SIG-M5 (cell line): ENCODE results near the gene SLC16A10.
"Not testable (repeated sequence)": the region's sequence is repeated elsewhere in the genome, so short reads cannot be mapped to it uniquely, and the experiment has no call there.

ENCODE experiments used
- DNase-seq: peaks from one replicate; lab custom pipeline; 2025; lab: John Stamatoyannopoulos, UW

Gene SLC16A10

GRCh38 chr6:111087106-111087835 is at the start of gene SLC16A10:
Gene SLC16A10 (plus strand): TSS chr6:111087503. CDS start chr6:111087753, 250 bp downstream.
- no peak for DNase-seq

- DNase-seq = no peak
Observed at GRCh38 chr6:111038534-111039252, 48.6 kb upstream of the SLC16A10 start.

DNA sequence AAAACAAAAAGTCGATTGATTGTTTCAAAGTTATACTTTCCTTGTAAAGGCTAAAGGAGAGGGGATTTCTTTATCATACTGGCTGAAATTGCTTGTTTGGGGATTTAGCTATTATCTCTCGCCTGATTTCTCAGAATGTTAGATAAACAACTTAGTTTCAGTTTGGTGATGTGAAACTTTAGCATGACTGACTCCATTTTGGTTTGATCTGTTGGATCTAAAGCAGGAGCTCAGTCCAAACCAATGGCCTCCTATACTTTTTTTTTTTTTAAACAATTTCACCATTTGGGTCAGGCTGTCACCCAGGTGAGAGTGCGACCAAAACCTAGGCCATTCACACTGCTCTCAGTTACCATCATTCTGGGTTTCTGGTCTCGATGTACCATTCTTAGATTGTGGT is 45.4 kb upstream of the SLC16A10 start:
- DNase-seq = no peak

DNA sequence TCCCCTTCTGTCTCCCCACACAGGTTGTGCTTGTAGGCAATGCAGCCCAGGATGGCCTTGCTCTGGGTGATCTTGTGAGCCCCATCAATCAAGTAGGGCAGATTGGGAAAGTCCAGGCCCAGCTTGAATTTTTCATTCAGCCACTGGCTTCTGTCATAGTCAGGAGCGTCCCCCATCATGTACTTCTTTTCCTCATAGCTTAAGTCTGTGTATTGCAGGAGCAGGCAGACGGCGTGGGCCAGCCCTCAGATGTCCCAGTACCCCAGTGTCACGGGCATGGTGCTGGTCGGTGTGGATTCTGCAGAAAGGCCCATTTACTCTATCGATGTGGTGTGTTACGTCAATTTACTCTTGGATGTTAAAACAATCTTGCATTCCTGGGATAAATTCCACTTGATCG is 40.1 kb upstream of the SLC16A10 start:
- no peak for DNase-seq

- DNase-seq = no peak
Observed at GRCh38 chr6:111050261-111051023, 36.9 kb upstream of the SLC16A10 start.

DNA sequence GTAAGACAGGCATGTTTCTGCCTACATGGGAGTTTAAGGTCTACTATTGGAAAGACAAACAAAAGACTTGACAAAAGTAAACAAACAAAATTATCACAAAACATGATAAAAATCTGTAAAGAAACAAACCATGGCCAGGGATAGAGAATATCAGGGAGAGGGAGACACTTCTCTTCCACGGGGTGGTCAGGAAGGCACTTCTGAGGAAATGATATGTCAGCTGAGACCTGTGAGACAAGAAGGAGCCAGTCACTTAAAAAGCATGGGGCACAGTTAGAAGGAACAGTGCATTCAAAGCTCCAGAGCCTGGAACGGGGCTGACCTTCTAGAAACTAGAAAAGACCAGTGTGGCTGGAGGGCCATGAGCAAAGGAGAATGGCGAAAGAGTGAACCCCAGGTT is 35.1 kb upstream of the SLC16A10 start:
- DNase-seq = no peak

GRCh38 chr6:111057074-111057752 is 30.1 kb upstream of the SLC16A10 start:
- no peak for DNase-seq

GRCh38 chr6:111061508-111061907 is 25.8 kb upstream of the SLC16A10 start:
- DNase-seq = no peak

GRCh38 chr6:111061985-111062384 is 25.3 kb upstream of the SLC16A10 start:
- DNase-seq = not testable (repeated sequence)

- not testable (repeated sequence) for DNase-seq
Observed at GRCh38 chr6:111062860-111063259, 24.4 kb upstream of the SLC16A10 start.

DNA sequence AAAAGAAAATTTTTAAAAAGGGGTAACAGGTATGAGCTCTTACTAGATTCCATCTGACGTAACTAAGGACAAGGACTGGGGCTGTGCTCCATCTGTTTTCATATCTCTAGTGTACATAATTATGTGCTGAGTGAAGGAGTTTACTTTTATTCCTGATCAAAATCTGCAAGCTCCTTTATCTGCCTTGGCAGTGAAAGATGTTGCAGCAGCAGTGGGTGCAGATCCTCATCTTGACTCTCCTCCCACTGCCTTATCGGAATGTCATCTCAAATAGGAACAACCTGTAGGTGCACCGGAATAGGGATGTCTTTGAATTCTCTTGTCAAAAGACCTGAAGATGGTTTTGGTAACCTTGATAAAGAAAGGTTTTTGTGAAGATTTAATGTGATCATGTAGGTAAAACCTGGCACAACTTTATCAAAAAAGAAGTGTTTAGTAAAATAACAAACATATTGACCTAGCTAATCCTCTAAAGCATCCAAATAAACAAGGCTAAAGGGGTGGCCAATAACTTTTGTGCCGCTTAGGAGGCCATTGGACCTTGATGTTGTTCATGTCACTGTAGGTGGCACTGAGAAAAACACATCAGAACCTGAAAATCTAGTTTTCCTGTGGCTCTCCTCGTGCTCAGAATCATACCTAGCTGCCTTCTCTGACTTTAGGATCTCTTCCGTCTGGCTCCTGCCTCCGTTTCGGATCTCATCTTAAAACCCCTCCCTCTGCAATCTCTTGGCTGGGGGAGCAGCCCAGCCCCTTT is 19.0 kb upstream of the SLC16A10 start:
- no peak for DNase-seq

DNA sequence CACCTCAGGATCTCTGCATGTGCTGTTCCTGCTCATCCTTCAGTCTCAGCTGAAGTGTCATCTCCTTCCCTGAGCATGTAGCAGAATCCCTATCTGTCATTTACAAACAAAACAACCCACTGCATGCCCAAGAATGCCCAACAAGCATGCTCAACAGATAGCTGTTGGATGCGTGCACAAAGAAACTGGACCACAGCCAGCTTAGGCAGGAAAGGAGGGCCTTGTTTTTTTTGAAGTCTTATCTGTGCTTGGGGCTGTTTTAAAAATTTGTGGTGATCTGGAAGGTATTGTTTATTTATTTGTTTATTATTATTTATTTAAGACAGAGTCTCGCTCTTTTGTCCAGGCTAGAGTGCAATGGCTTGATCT is 18.5 kb upstream of the SLC16A10 start:
- no peak for DNase-seq

DNA sequence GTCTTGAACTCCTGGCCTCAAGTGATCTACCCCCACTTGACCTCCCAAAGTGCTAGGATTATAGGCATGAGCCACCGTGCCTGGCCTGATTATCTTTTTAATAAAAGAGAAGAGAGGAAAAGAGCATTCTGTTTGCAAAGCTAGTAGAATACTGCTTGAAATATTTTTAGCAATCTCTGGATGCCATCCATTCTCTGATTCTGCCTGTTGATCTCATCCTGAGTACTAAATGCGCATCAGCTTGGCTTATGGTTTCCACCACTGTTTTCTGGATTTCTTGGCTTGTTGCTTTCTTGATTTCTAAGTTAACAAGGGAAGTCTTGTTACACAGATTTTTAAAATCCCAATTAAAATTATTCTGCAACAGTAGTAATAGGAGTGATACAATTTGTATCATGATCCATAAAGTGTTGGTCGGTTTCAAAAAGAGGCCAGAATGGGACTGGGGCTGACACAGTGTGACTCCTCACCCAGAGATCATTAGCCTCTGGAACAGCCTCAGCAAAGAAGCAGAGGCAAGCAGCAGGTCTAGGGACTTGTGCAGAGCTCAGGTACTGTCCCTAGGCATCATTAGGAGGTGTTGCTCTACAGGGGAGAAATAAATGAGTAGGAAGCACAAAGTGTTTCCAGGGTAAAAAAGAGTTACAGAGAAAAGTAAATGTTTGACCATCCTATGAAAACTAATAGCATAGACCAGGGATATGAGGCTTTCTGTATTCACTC is 17.8 kb upstream of the SLC16A10 start:
- DNase-seq = no peak

DNA sequence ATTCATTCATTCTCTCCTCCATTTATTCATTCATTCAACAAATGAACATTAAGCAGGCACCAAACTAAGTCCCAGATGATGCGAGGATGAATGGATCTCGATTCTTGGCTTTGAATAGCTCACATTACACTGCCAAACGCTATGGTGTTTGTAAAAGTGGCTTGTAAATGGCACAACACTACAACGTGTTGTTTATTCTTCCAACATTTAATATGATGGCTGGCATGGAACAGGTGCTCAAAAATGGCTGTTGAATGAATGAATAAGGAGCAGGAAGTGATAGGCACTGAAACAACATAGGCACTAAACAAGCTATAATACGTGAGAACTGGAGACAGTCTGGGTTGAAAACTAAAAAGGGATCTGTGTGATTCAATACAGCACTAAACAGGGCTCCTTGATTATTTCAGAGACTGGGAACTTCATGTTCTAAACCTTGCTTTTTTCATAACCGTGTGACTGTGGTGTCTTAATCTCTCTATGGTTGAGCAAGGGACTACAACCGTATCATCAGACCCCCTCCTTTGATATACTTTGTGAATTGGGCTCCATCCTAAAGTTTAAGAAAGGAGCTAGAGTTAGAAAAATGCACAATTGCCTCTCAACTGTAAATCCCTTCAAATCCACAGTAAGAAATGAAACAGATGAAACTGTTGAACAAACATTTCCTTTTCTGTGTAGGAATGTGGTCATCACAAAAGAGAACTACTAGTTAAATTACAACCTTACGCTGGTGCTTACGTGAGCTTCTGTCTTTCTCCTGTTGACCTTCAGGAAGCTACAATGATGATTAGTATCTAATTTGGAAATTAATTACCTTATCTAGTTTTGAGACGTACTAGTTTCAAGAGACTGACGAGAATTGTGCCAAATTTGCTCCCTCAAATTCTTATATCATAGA is 16.9 kb upstream of the SLC16A10 start:
- no peak for DNase-seq

DNA sequence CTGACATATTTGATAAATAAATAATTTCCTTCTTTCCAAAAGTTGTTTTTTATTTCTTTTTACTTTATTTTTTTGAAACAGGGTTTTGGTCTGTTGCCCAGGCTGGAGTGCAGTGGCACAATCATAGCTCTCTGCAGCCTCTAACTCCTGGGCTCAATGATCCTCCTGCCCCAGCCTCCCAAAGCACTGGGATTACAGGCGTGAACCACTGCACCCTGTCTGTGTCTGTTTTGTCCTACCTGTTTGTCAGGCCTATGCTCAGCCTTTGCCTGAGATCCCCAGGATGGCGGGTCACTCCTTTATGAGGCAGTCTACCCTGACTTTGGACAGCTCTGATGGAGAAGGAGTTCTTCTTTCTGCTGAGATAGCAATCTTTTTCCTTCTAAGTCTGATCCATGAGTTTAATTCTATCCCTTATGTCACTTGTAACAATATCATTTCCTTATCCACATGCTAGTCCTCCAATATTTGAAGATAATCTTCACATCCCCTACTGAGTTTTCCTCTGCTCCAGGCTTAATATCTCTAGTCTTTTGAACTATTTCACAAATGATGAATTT is 14.4 kb upstream of the SLC16A10 start:
- DNase-seq = no peak

- DNase-seq = no peak
Observed at GRCh38 chr6:111074311-111074710, 13.0 kb upstream of the SLC16A10 start.

- DNase-seq = no peak
Observed at GRCh38 chr6:111076024-111076695, 11.1 kb upstream of the SLC16A10 start.

DNA sequence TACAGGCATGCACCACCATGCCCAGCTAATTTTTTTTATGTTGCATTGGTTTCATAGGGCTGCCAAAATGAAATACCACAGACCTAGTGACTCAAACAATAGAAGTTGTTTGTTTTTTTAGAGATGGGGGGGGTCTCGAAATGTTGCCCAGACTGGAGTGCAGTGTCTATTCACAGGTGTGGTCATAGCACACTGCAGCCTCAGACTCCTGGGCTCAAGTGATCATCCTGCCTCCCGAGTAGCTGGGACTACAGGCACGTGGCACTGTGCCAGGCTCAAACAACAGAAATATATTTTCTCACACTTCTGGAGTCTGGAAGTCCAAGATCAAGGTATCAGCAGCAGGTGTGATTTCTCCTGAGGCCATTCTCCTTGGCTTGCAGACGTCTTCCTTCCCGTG is 6.6 kb upstream of the SLC16A10 start:
- DNase-seq = no peak

DNA sequence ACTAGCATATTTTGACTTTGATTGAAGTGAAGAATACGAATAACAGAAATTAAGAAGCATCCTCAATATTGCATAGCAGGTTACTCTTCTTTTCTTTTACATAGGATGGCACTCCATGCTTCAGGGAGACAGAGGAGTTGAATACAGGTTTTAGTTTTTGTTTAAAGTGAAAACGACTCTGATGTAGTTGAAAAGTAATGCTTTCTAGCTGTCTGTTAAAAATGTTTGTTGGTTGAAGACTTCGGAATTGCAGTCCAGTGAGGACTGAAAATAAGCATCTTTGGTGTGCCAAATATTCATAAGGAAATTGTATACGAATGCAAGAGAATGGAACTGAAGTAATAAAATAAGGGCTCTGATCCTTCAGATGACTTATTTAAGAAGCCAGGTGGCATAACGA is 618 bp upstream of the SLC16A10 start:
- DNase-seq = no peak
